Astrocyte (in vitro differentiated cells and primary cell): ENCODE data around the gene DIP2C. TPM values are rescaled to one million over a fixed set of nuclear protein-coding genes. Genes with fewer than 3 reads are reported as not detected.

Experiments
- DNase-seq: peaks from one replicate; pipeline ENCODE4 v3.0.0-alpha.2; 2010; ENCODE audit warnings: low read depth
- FAIRE-seq: peaks from 2 replicates; lab custom pipeline; 2011; peaks lifted over from hg19 to GRCh38; lab: Jason Lieb, UNC
- H2AFZ ChIP-seq: 2 replicates; pipeline ENCODE4 v1.6.0; 2012; ENCODE audit warnings: low read depth, low read length, inconsistent platforms
- H3K27ac ChIP-seq: 2 replicates; pipeline ENCODE4 v1.5.1; 2011; ENCODE audit warnings: low read depth, low read length, inconsistent platforms
- H3K27me3 ChIP-seq: 2 replicates; pipeline ENCODE4 v1.6.0; 2011; ENCODE audit warnings: low read length, inconsistent platforms; ENCODE audit not compliant: insufficient read depth
- H3K36me3 ChIP-seq: 2 replicates; pipeline ENCODE4 v1.5.1; 2011; ENCODE audit warnings: low read length, inconsistent platforms; ENCODE audit not compliant: insufficient read depth
- H3K4me1 ChIP-seq: 2 replicates; pipeline ENCODE4 v1.5.1; 2011; ENCODE audit warnings: low read length, inconsistent platforms; ENCODE audit not compliant: insufficient read depth
- H3K4me2 ChIP-seq: 2 replicates; pipeline ENCODE4 v1.6.0; 2012; ENCODE audit warnings: low read length, inconsistent platforms
- H3K4me3 ChIP-seq: 2 replicates; pipeline ENCODE4 v1.5.1; 2011; ENCODE audit warnings: low read depth, mild to moderate bottlenecking, low read length, inconsistent platforms; ENCODE audit not compliant: insufficient read depth
- H3K79me2 ChIP-seq: 2 replicates; pipeline ENCODE4 v1.6.0; 2012; ENCODE audit warnings: mild to moderate bottlenecking, low read length, inconsistent platforms; ENCODE audit not compliant: insufficient read depth
- H3K9ac ChIP-seq: 2 replicates; pipeline ENCODE4 v1.6.0; 2012; ENCODE audit warnings: mild to moderate bottlenecking, low read length, inconsistent platforms
- H3K9me3 ChIP-seq: 2 replicates; pipeline ENCODE4 v1.5.1; 2012; ENCODE audit warnings: low read depth, mild to moderate bottlenecking, low read length, inconsistent platforms; ENCODE audit not compliant: insufficient read depth
- H4K20me1 ChIP-seq: 2 replicates; pipeline ENCODE4 v1.6.0; 2012; ENCODE audit warnings: low read length, inconsistent platforms; ENCODE audit not compliant: insufficient read depth
- H3K27ac Mint-ChIP-seq: one replicate; pipeline ENCODE4 v1.8.0; 2021; ENCODE audit warnings: mild to moderate bottlenecking, mixed read lengths; ENCODE audit not compliant: unreplicated experiment
- H3K27me3 Mint-ChIP-seq: one replicate; pipeline ENCODE4 v1.8.0; 2021; ENCODE audit warnings: low read depth, mixed read lengths; ENCODE audit not compliant: unreplicated experiment
- H3K36me3 Mint-ChIP-seq: one replicate; pipeline ENCODE4 v1.8.0; 2021; ENCODE audit warnings: low read depth, mixed read lengths; ENCODE audit not compliant: unreplicated experiment
- H3K4me1 Mint-ChIP-seq: one replicate; pipeline ENCODE4 v1.8.0; 2021; ENCODE audit warnings: low read depth, mixed read lengths; ENCODE audit not compliant: unreplicated experiment
- H3K4me3 Mint-ChIP-seq: one replicate; pipeline ENCODE4 v1.8.0; 2021; ENCODE audit warnings: mild to moderate bottlenecking, moderate library complexity, mixed read lengths; ENCODE audit not compliant: unreplicated experiment
- H3K9me3 Mint-ChIP-seq: one replicate; pipeline ENCODE4 v1.8.0; 2021; ENCODE audit warnings: mild to moderate bottlenecking, mixed read lengths; ENCODE audit not compliant: unreplicated experiment
- CTCF ChIP-seq: IDR thresholded peaks from 2 replicates; pipeline ENCODE4 v1.5.1; 2011; ENCODE audit warnings: low read depth, mild to moderate bottlenecking, inconsistent platforms, low read length, moderate library complexity; ENCODE audit not compliant: insufficient read depth
- EZH2 ChIP-seq: IDR thresholded peaks from 2 replicates; pipeline ENCODE4 v1.6.1; 2012; ENCODE audit warnings: mild to moderate bottlenecking, low read length, inconsistent platforms; ENCODE audit not compliant: insufficient read depth
- total RNA-seq: library from RNA; stranded (reverse); gene quantifications from 2 replicates; pipeline ENCODE4 v1.2.1, GENCODE V29; 2021

DIP2C gene
- total RNA-seq, 1 donor from 2014 or later, result 27.3 TPM

GRCh38 chr10:393787-394438, 295.6 kb downstream of the DIP2C start:
- Mint-ChIP-seq H3K4me1 (peaks cover 5% of the 10 kb centered on the region), H3K4me3 (no peak overlapping the region), H3K27me3 (no peaks in the 10 kb centered on the region), H3K36me3 (peaks cover 15% of the 10 kb centered on the region), H3K27ac (peak overlapping the region; percentile 94), H3K9me3 (no peaks in the 10 kb centered on the region)
- H3K27me3 ChIP-seq, result no peaks in the 10 kb centered on the region
- H3K9ac ChIP-seq, result no peak overlapping the region
- peaks cover 10% of the 10 kb centered on the region for H3K36me3 ChIP-seq
- H3K4me2 ChIP-seq, result no peak overlapping the region
- H3K9me3 ChIP-seq, result no peaks in the 10 kb centered on the region
- peaks cover 4% of the 10 kb centered on the region for H3K79me2 ChIP-seq
- H2AFZ ChIP-seq, result no peak overlapping the region
- DNase-seq, result no peak
- H3K27ac ChIP-seq, result no peak overlapping the region
- no peak for TF ChIP-seq CTCF
- H3K4me1 ChIP-seq, result peaks cover 4% of the 10 kb centered on the region
- peaks cover 26% of the 10 kb centered on the region for H4K20me1 ChIP-seq
- H3K4me3 ChIP-seq, result no peak overlapping the region
- FAIRE-seq, result no peak

- TF ChIP-seq EZH2 (no peak), CTCF (no peak)
- Mint-ChIP-seq H3K4me1 (peaks cover 5% of the 10 kb centered on the region), H3K36me3 (peaks cover 18% of the 10 kb centered on the region), H3K27ac (no peak overlapping the region), H3K27me3 (no peaks in the 10 kb centered on the region), H3K9me3 (no peaks in the 10 kb centered on the region), H3K4me3 (no peak overlapping the region)
- DNase-seq (no peak), FAIRE-seq (no peak)
- Histone ChIP-seq H4K20me1 (peaks cover 26% of the 10 kb centered on the region), H3K79me2 (peaks cover 4% of the 10 kb centered on the region), H3K27ac (no peak overlapping the region), H3K9ac (no peak overlapping the region), H2AFZ (no peak overlapping the region), H3K4me1 (peaks cover 4% of the 10 kb centered on the region), H3K36me3 (peaks cover 10% of the 10 kb centered on the region), H3K4me2 (no peak overlapping the region), H3K9me3 (no peaks in the 10 kb centered on the region), H3K4me3 (no peak overlapping the region), H3K27me3 (no peaks in the 10 kb centered on the region)
Measured at GRCh38 chr10:393106-393745, 296.2 kb downstream of the DIP2C start.

- Histone ChIP-seq H3K9ac (no peak overlapping the region), H3K4me3 (no peak overlapping the region), H4K20me1 (peaks cover 21% of the 10 kb centered on the region), H3K27me3 (no peaks in the 10 kb centered on the region), H3K9me3 (no peaks in the 10 kb centered on the region), H3K79me2 (peaks cover 4% of the 10 kb centered on the region), H2AFZ (no peak overlapping the region), H3K27ac (no peak overlapping the region), H3K4me2 (no peak overlapping the region), H3K36me3 (peaks cover 10% of the 10 kb centered on the region), H3K4me1 (peaks cover 4% of the 10 kb centered on the region)
- H3K4me1 Mint-ChIP-seq, result peaks cover 5% of the 10 kb centered on the region
- H3K9me3 Mint-ChIP-seq, result no peaks in the 10 kb centered on the region
- peaks cover 20% of the 10 kb centered on the region for H3K36me3 Mint-ChIP-seq
- DNase-seq, result no peak
- no peak for FAIRE-seq
- H3K27me3 Mint-ChIP-seq, result no peaks in the 10 kb centered on the region
- no peak overlapping the region for H3K4me3 Mint-ChIP-seq
- TF ChIP-seq EZH2 (no peak), CTCF (no peak)
- no peak overlapping the region for H3K27ac Mint-ChIP-seq
Measured at GRCh38 chr10:392705-393037, 296.8 kb downstream of the DIP2C start.
